OCI-LY1 (cell line): ENCODE measurements around the gene CTNNA2.

Source experiments
- H2AFZ ChIP-seq: fragments of 200-600 bp; sonication (generic), shearing (Covaris generic); 2 replicates; pipeline ENCODE4 v1.6.0; 2014; ENCODE audit warnings: antibody characterized with exemption, mild to moderate bottlenecking, low read length
- H3F3A ChIP-seq: fragments of 200-600 bp; sonication (generic), shearing (Covaris generic); 2 replicates; pipeline ENCODE4 v1.6.0; 2014; ENCODE audit warnings: mild to moderate bottlenecking, antibody characterized with exemption, low read length, moderate library complexity; ENCODE audit not compliant: insufficient read depth
- H3K27ac ChIP-seq: fragments of 200-600 bp; sonication (generic); 2 replicates; pipeline ENCODE4 v1.5.1; 2014; ENCODE audit warnings: low read length, mixed run types, mild to moderate bottlenecking, low read depth; ENCODE audit not compliant: poor library complexity, severe bottlenecking
- H3K27me3 ChIP-seq: fragments of 200-600 bp; sonication (generic); 2 replicates; pipeline ENCODE4 v1.6.0; 2014; ENCODE audit warnings: antibody characterized with exemption, mild to moderate bottlenecking, low read length, moderate library complexity; ENCODE audit not compliant: insufficient read depth
- H3K36me3 ChIP-seq: fragments of 200-600 bp; sonication (generic); 2 replicates; pipeline ENCODE4 v1.6.1; 2014; ENCODE audit warnings: mild to moderate bottlenecking, antibody characterized with exemption, low read length, moderate library complexity, mixed read lengths; ENCODE audit not compliant: insufficient read depth
- H3K4me1 ChIP-seq: fragments of 200-600 bp; sonication (generic); 2 replicates; pipeline ENCODE4 v1.5.1; 2014; ENCODE audit warnings: mild to moderate bottlenecking, low read length, moderate library complexity; ENCODE audit not compliant: insufficient read depth, severe bottlenecking
- H3K4me2 ChIP-seq: fragments of 200-600 bp; sonication (generic), shearing (Covaris generic); 2 replicates; pipeline ENCODE4 v1.6.1; 2014; ENCODE audit warnings: low read length
- H3K4me3 ChIP-seq: fragments of 200-600 bp; sonication (generic); 2 replicates; pipeline ENCODE4 v1.5.1; 2014; ENCODE audit warnings: low read length, low read depth, mild to moderate bottlenecking, mixed read lengths; ENCODE audit not compliant: poor library complexity, severe bottlenecking
- H3K79me2 ChIP-seq: fragments of 200-600 bp; shearing (Covaris generic); 2 replicates; pipeline ENCODE4 v1.6.1; 2016; ENCODE audit warnings: mixed run types, low read length, mixed read lengths; ENCODE audit not compliant: insufficient read depth
- H3K9ac ChIP-seq: fragments of 200-600 bp; sonication (generic), shearing (Covaris generic); 2 replicates; pipeline ENCODE4 v1.6.1; 2014; ENCODE audit warnings: mild to moderate bottlenecking, low read length, mixed read lengths
- H3K9me2 ChIP-seq: fragments of 200-600 bp; sonication (generic), shearing (Covaris generic); 2 replicates; pipeline ENCODE4 v1.6.1; 2014; ENCODE audit warnings: low read depth, mild to moderate bottlenecking, low read length, mixed read lengths
- H3K9me3 ChIP-seq: fragments of 200-600 bp; shearing (Covaris generic); 2 replicates; pipeline ENCODE4 v1.6.1; 2014; ENCODE audit warnings: low read length, mixed read lengths
- H4K20me1 ChIP-seq: fragments of 200-600 bp; sonication (generic), shearing (Covaris generic); 2 replicates; pipeline ENCODE4 v1.6.0; 2016; ENCODE audit warnings: mild to moderate bottlenecking, low read length; ENCODE audit not compliant: insufficient read depth
- CTCF ChIP-seq: fragments of 200-600 bp; sonication (generic), shearing (Covaris generic); IDR thresholded peaks from 2 replicates; pipeline ENCODE4 v1.5.1; 2017; ENCODE audit warnings: mild to moderate bottlenecking, antibody characterized with exemption, low read length, moderate library complexity, mixed read lengths
- EZH2 ChIP-seq: fragments of 200-600 bp; sonication (generic), shearing (Covaris generic); IDR thresholded peaks from 2 replicates; pipeline ENCODE4 v1.8.0; 2017; ENCODE audit warnings: borderline replicate concordance, mixed run types, mild to moderate bottlenecking, antibody characterized with exemption, low read length, moderate library complexity, mixed read lengths

The CTNNA2 gene

GRCh38 chr2:79576451-79576850 lies 63.6 kb downstream of the CTNNA2 start:
- no peaks in the 10 kb centered on the region for H3K27me3 ChIP-seq
- H3F3A ChIP-seq = no peaks in the 10 kb centered on the region
- TF ChIP-seq CTCF (no peak), EZH2 (no peak)
- H3K79me2 ChIP-seq = no peaks in the 10 kb centered on the region
- no peak overlapping the region for H3K27ac ChIP-seq
- H2AFZ ChIP-seq = no peak overlapping the region
- no peaks in the 10 kb centered on the region for H3K9me3 ChIP-seq
- H3K4me1 ChIP-seq = no peaks in the 10 kb centered on the region
- no peak overlapping the region for H3K9ac ChIP-seq
- H3K4me3 ChIP-seq = no peak overlapping the region
- no peaks in the 10 kb centered on the region for H3K9me2 ChIP-seq
- no peaks in the 10 kb centered on the region for H3K36me3 ChIP-seq
- H4K20me1 ChIP-seq = no peaks in the 10 kb centered on the region
- no peak overlapping the region for H3K4me2 ChIP-seq

- no peaks in the 10 kb centered on the region for H3K9me3 ChIP-seq
- no peak overlapping the region for H3K4me3 ChIP-seq
- no peaks in the 10 kb centered on the region for H3F3A ChIP-seq
- H3K27ac ChIP-seq = no peak overlapping the region
- H3K9ac ChIP-seq = no peak overlapping the region
- no peak overlapping the region for H3K4me2 ChIP-seq
- no peaks in the 10 kb centered on the region for H3K27me3 ChIP-seq
- TF ChIP-seq CTCF = no peak
- TF ChIP-seq EZH2 = no peak
- no peaks in the 10 kb centered on the region for H3K4me1 ChIP-seq
- H3K79me2 ChIP-seq = no peaks in the 10 kb centered on the region
- H3K36me3 ChIP-seq = no peaks in the 10 kb centered on the region
- H4K20me1 ChIP-seq = no peaks in the 10 kb centered on the region
- H3K9me2 ChIP-seq = no peaks in the 10 kb centered on the region
- H2AFZ ChIP-seq = no peak overlapping the region
Measured at GRCh38 chr2:79578952-79579351, 66.1 kb downstream of the CTNNA2 start.

- H3K27ac ChIP-seq = no peak overlapping the region
- no peaks in the 10 kb centered on the region for H3K36me3 ChIP-seq
- H3K4me1 ChIP-seq = no peaks in the 10 kb centered on the region
- no peak overlapping the region for H3K4me2 ChIP-seq
- TF ChIP-seq EZH2 (no peak), CTCF (no peak)
- H3K79me2 ChIP-seq = no peaks in the 10 kb centered on the region
- H3F3A ChIP-seq = no peaks in the 10 kb centered on the region
- no peak overlapping the region for H3K4me3 ChIP-seq
- H3K9me2 ChIP-seq = no peaks in the 10 kb centered on the region
- no peaks in the 10 kb centered on the region for H4K20me1 ChIP-seq
- no peak overlapping the region for H2AFZ ChIP-seq
- H3K9ac ChIP-seq = no peak overlapping the region
- no peaks in the 10 kb centered on the region for H3K27me3 ChIP-seq
- no peaks in the 10 kb centered on the region for H3K9me3 ChIP-seq
Measured at GRCh38 chr2:79580175-79580574, 67.3 kb downstream of the CTNNA2 start.
